Left cardiac atrium (tissue), 4 donors: ENCODE data around the gene NAGS. TPM values are rescaled to one million over a fixed set of nuclear protein-coding genes. Genes with fewer than 3 reads are reported as not detected.
"Not testable (repeated sequence)": the region's sequence is repeated elsewhere in the genome, so short reads cannot be mapped to it uniquely, and the experiment has no call there.

ENCODE experiments used
- ATAC-seq, 2 donors: fragments of 200-7000 bp; cut with Tn5 transposase; one replicate each; pipeline ENCODE4 v1.9.1; 2020; ENCODE audit warnings: mild to moderate bottlenecking in 2 of 2, moderate library complexity in 2 of 2
- DNase-seq: peaks from one replicate; pipeline ENCODE4 v3.0.0-alpha.2; 2020
- intact Hi-C, 2 donors: fragments of 100-400 bp; cut with DNase I; formaldehyde crosslinking; loops; one replicate each; pipeline versions ENCODE4 v1.14.1 to v1.15.1; 2022 to 2023
- total RNA-seq, 2 donors: library from RNA; stranded (reverse); fragmentation: NEBNext Ultra II Directional; extraction: Animal tissue kit (Norgen Biotek cat#: 25700); gene quantifications; one replicate each; pipeline ENCODE4 v1.2.1, GENCODE V29; 2021
- donor health status: DM: no; HTN: yes; CAD: no.
- donor health status: DM: no; HTN: yes; CAD: no; lungs with severe emphysema.
- donor health status: DM: yes; HTN: yes; CAD: no.
- donor health status: Dilated cardiomyopathy.

Gene NAGS
- total RNA-seq, 2 donors from 2014 or later: 1.3 to 1.4 TPM

GRCh38 chr17:44024271-44024663 lies 19.8 kb downstream of the NAGS start:
- DNase-seq (no peak), ATAC-seq (no peak)
- intact Hi-C loops: no loop called here

GRCh38 chr17:44024853-44025252 lies 20.4 kb downstream of the NAGS start:
- intact Hi-C loops: no loop called here
- ATAC-seq: no peak
- DNase-seq: no peak

- DNase-seq (no peak), ATAC-seq (no peak)
- intact Hi-C loops: no loop called here
Observed at GRCh38 chr17:44029736-44030135, 25.3 kb downstream of the NAGS start.

GRCh38 chr17:44030482-44030881 lies 26.1 kb downstream of the NAGS start:
- intact Hi-C loops: no loop called here
- ATAC-seq (no peak), DNase-seq (no peak)

- intact Hi-C loops: no loop called here
- no peak for ATAC-seq
Observed at GRCh38 chr17:44033861-44034408, 29.5 kb downstream of the NAGS start.

GRCh38 chr17:44034688-44035087 lies 30.3 kb downstream of the NAGS start:
- ATAC-seq, intact Hi-C loops, DNase-seq: not testable (repeated sequence)

More at GRCh38 chr17:44033861-44034408, 29.5 kb downstream of the NAGS start:
- no peak for DNase-seq

GRCh38 chr17:44037471-44037870 lies 33.0 kb downstream of the NAGS start:
- DNase-seq: no peak
- intact Hi-C loops: no loop called here
- no peak for ATAC-seq

DNA sequence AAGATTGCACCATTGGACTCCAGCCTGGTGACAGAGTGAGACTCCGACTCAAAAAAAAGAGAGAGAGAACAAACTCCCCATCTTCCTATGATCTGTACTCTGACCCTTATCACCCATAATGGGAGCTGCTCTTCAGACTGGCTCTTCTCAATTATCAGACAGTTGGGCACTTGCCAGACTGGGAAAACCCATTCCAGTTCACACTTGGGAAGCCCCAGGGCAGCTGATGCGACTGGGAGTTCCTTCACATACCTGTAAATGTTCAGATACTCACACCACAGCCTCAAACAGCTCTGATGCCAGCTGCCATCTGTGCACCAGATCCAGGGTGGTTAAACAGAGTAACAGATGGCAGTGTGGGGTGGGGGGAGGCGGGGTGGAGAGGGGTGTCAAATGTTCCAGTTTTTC lies 34.2 kb downstream of the NAGS start:
- peak; percentile 36 to 64 for ATAC-seq

GRCh38 chr17:44039829-44040635 lies 35.6 kb downstream of the NAGS start:
- intact Hi-C loops: loop anchor here in 1 of 2 donors (5.0 kb wide), 1 partner anchor 33 kb away; no protein-coding TSS in a partner anchor
- ATAC-seq (peak; percentile 21 to 34), DNase-seq (no peak)

More for the DNA sequence above, 34.2 kb downstream of the NAGS start:
- DNase-seq: no peak
- intact Hi-C loops: no loop called here

DNA sequence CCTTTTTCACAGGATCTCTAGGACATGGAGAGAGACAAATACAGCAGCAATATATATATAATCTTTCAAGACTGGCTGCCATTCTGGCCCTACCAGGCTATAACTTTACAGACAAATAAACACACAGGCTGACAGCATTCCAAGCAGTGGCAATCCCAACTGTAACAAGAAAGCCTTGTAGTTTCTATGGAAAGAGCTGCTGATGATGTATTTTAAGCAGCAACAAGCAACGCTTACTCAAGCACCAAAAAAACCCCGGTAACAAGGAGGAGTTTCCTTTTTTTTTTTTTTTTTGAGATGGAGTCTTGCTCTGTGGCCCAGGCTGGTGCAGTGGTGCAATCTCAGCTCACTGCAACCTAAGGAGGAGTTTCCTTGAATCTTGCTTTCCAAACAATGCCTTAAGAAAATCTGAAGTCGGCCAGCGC lies 38.9 kb downstream of the NAGS start:
- ATAC-seq (peak in 1 of 2 donors; percentile 12), DNase-seq (peak; percentile 42)
- intact Hi-C loops: loop anchor here in 1 of 2 donors (5.0 kb wide), 1 partner anchor 36 kb away; no protein-coding TSS in a partner anchor

GRCh38 chr17:44044071-44044470 lies 39.6 kb downstream of the NAGS start:
- DNase-seq (no peak), ATAC-seq (no peak)
- intact Hi-C loops: loop anchor here in 1 of 2 donors (5.0 kb wide), 1 partner anchor 37 kb away; no protein-coding TSS in a partner anchor

DNA sequence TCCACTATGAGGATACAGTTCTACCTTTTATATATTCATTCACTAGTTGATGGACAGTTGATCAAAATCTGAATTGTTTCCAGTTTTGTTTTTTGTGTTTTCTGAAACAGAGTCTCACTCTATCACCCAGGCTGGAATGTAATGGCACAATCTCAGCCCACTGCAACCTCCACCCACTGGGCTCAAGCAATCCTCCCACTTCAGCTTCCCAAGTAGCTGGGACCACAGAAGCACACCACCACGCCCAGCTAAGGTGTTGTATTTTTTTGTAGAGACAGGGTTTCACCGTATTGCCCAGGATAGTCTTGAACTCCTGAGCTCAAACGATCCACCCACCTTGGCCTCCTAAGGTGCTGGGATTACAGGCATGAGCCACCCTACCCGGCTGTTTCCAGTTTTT lies 41.1 kb downstream of the NAGS start:
- ATAC-seq (no peak), DNase-seq (no peak)
- intact Hi-C loops: no loop called here

DNA sequence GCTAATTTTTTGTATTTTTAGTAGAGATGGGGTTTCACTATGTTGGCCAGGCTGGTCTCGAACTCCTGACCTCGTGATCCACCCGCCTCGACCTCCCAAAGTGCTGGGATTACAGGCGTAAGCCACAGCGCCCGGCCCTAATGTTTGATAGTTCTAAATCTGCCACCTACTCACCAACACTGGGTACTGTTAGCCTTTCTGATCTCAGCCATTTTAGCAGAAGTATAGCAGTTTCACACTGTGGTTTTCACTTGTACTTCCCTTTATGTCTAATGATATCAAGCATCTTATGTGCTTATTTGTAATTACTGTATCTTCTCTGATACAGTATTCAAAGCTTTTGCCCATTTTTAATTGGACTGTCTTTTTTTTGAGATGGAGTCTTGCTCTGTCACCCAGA lies 42.5 kb downstream of the NAGS start:
- DNase-seq, ATAC-seq, intact Hi-C loops: not testable (repeated sequence)

GRCh38 chr17:44049294-44050060 lies 45.1 kb downstream of the NAGS start:
- intact Hi-C loops: no loop called here
- ATAC-seq (no peak), DNase-seq (no peak)

DNA sequence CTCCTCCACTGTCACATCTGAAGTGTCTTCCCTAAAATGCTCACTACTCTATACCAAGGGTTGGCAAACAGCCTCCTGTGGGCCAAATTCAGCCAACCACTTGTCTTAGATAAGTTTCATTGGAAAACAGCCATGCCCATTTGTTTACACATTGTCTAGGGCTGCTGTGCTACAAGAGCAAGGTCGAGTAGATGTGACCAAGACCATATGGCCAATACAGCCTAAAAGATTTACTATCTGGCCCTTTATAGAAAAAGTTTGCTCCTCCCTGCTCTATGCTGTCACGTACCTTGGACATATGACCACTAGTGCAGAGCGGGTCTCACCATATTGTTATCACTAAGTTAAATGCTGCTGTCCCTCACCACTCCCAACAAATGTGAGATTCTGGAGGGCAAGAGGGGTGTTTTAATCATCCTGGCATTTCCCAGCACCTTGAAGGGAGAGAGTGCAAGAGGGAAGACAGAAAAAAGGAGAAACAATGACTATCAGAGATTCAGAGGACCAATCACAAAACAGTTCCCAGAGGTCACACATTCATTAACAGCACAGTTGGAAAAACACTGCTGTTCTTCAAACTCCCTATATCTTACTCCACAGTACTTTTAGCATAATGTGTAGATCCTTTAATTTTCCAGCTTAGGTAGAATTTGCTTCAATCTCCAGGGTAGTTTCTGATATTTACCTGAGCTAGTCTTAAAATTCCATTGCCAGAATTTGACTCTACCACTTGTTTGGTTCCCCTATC lies 48.9 kb downstream of the NAGS start:
- peak; percentile 64 to 70 for ATAC-seq
- no peak for DNase-seq
- intact Hi-C loops: no loop called here
